Lung (tissue), 12 donors: Measurements from ENCODE around the gene ALDH1A1. TPM values are rescaled to one million over a fixed set of nuclear protein-coding genes. Genes with fewer than 3 reads are reported as not detected.

Experiments
- ATAC-seq: fragments of 200-7000 bp; cut with Tn5 transposase; one replicate; pipeline ENCODE4 v1.9.1; 2020; ENCODE audit warnings: moderate number of reproducible peaks; ENCODE audit not compliant: insufficient read depth, low FRiP score
- DNase-seq, 3 donors: peaks; one replicate each; pipeline ENCODE4 v3.0.0-alpha.2; 2013 to 2017
- H3K27ac ChIP-seq, 2 donors: one replicate each; pipeline ENCODE4 v1.5.1; 2013; ENCODE audit warnings: mild to moderate bottlenecking in 2 of 2, moderate library complexity in 2 of 2, control low read depth in 1 of 2, inconsistent platforms in 1 of 2, low read depth in 1 of 2, low read length in 1 of 2
- H3K27me3 ChIP-seq, 3 donors: one replicate each; pipeline ENCODE4 v1.5.1; 2013; ENCODE audit warnings: low read length in 2 of 3; ENCODE audit not compliant: control insufficient read depth in 3 of 3, insufficient read depth in 3 of 3
- H3K36me3 ChIP-seq, 4 donors: one replicate each; pipeline ENCODE4 v1.5.1; 2013; ENCODE audit warnings: low read length in 4 of 4, mild to moderate bottlenecking in 1 of 4, moderate library complexity in 1 of 4; ENCODE audit not compliant: control insufficient read depth in 4 of 4, insufficient read depth in 4 of 4
- H3K4me1 ChIP-seq, 5 donors: one replicate each; pipeline ENCODE4 v1.5.1; 2013; ENCODE audit warnings: low read length in 5 of 5, mild to moderate bottlenecking in 2 of 5, moderate library complexity in 1 of 5; ENCODE audit not compliant: control insufficient read depth in 5 of 5, insufficient read depth in 5 of 5
- H3K4me3 ChIP-seq: one replicate; pipeline ENCODE4 v1.5.1; 2013; ENCODE audit warnings: mild to moderate bottlenecking, control low read depth, moderate library complexity
- H3K9ac ChIP-seq, 2 donors: one replicate each; pipeline ENCODE4 v1.5.1; 2013; ENCODE audit warnings: low read length in 2 of 2, control low read depth in 1 of 2; ENCODE audit not compliant: insufficient read depth in 1 of 2
- H3K9me3 ChIP-seq, 4 donors: one replicate each; pipeline ENCODE4 v1.5.1; 2013; ENCODE audit warnings: low read length in 3 of 4, mild to moderate bottlenecking in 1 of 4, moderate library complexity in 1 of 4; ENCODE audit not compliant: control insufficient read depth in 4 of 4, insufficient read depth in 3 of 4
- CTCF ChIP-seq: IDR thresholded peaks from 2 replicates; pipeline ENCODE4 v1.5.1; 2012; ENCODE audit warnings: mild to moderate bottlenecking; ENCODE audit errors: control extremely low read depth, extremely low read depth
- WGBS, 2 donors: extraction: QIAGEN DNeasy Blood & Tissue Kit; methylation state at CpG; one replicate each; pipeline ENCODE4 v1.1.7; 2013; 5-methylcytosine and 5-hydroxymethylcytosine counted together
- polyA plus RNA-seq, 2 donors: library from polyadenylated mRNA; stranded (reverse); fragments of 200-250 nt; gene quantifications; one replicate each; pipeline ENCODE4 v1.2.1, GENCODE V29; 2013
- total RNA-seq, 2 donors: library from RNA; depleted of rRNA in 1 of 2; stranded (reverse); fragments of >200 nt in 1 of 2; gene quantifications; one replicate each; pipeline ENCODE4 v1.2.1, GENCODE V29; 2014 to 2021
- donor health status: control.
- donor health status: control.
- donor health status: Bipolar disorder and iron deficiency.
- donor health status: healthy.
- donor health status: DM: yes; HTN: yes; CAD: no.

ALDH1A1 gene
- total and polyA plus RNA-seq, 4 donors, result 31.9 to 168 (median 131) TPM

DNA sequence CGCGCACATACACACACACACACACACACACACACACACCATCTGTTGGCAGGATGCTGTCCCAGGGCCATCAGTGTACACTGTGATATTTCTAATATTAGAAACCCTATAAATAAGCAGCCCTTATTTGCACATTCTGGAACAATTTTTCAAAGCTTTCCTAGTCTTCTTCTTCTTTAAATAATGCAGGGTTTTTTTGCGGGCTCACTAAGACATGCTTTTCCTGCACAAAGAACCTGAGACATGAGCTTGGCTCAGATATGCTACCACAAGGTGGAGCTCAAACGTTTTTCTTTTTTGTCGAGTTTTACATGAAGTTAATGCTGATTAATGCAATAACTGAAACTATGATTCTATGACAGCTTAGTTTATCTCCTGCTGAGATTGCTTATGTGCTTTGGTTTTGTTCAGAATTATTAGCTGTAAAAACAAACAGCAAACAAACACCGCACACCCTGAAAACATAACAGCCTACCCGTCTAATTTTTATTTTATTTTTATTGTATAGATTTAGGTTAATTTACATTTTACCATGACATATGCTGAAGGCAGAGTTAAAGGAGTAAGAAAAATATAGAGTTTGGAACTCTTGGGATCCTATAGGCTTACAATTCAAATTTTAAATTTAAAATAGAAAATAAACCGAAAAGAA is 95.8 kb downstream of the ALDH1A1 start:
- DNase-seq (peak in 2 of 3 donors; percentile 83 to 88), ATAC-seq (no peak)
- WGBS, 2 donors, result 53 to 60% methylated on average over 8 of the region's 8 CpGs
- Histone ChIP-seq H3K4me3 (no peak overlapping the region), H3K9me3 (no peaks in the 10 kb centered on the region), H3K4me1 (peaks cover 2 to 9% (median 4%) of the 10 kb centered on the region in 5 donors), H3K9ac (peak overlapping the region in 1 of 2 donors; percentile 23), H3K27me3 (no peaks in the 10 kb centered on the region), H3K36me3 (no peaks in the 10 kb centered on the region), H3K27ac (no peak overlapping the region)
- peak; percentile 46 for TF ChIP-seq CTCF

- no peak for ATAC-seq
- H3K27ac ChIP-seq, result no peak overlapping the region
- H3K9ac ChIP-seq, result no peak overlapping the region
- TF ChIP-seq CTCF, result no peak
- no peak for DNase-seq
- no peak overlapping the region for H3K4me3 ChIP-seq
- H3K36me3 ChIP-seq, result no peaks in the 10 kb centered on the region
- peaks cover 2 to 9% (median 4%) of the 10 kb centered on the region in 5 donors for H3K4me1 ChIP-seq
- 83 to 95% methylated on average over 5 of the region's 5 CpGs for WGBS, 2 donors
- H3K27me3 ChIP-seq, result no peaks in the 10 kb centered on the region
- H3K9me3 ChIP-seq, result no peaks in the 10 kb centered on the region
These were observed 96.8 kb downstream of the ALDH1A1 start for GRCh38 chr9:72855890-72856523.

DNA sequence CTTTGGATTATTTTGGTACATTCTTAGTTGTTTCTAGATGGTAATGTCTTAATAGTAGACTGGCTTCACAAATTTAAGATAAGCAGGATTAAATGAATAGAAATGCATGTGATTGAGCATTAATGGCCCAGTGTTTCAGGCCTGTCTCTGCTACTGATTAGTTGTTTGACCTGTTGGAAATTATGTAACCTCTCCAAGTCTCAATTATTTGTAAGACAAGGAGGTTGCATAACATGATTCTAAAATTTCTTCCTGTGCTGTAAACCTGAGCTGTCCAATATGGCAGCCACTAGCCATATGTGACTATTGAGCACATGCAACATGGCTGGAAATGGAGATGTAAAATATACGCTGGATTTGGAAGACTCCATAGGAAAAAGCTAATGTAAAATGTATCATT is 97.5 kb downstream of the ALDH1A1 start:
- ATAC-seq (no peak), DNase-seq (no peak)
- TF ChIP-seq CTCF, result no peak
- Histone ChIP-seq H3K4me3 (no peak overlapping the region), H3K9me3 (no peaks in the 10 kb centered on the region), H3K27ac (no peak overlapping the region), H3K36me3 (no peaks in the 10 kb centered on the region), H3K9ac (no peak overlapping the region), H3K4me1 (peaks cover 2 to 9% (median 4%) of the 10 kb centered on the region in 5 donors), H3K27me3 (no peaks in the 10 kb centered on the region)
- 94 to 100% methylated on average over 1 of the region's 1 CpG for WGBS, 2 donors

Other genes starting within 250 kb of the ALDH1A1 start
- gene ANXA1, start 198.8 kb upstream of the ALDH1A1 start, total RNA-seq, result 100 to 1,000 TPM; 234 to 384 TPM
- gene ANXA1, start 198.8 kb upstream of the ALDH1A1 start, polyA plus RNA-seq, result 100 to 1,000 TPM; 437 to 477 TPM